Esophagus muscularis mucosa (tissue), 4 donors: ENCODE results near the gene PIWIL4.

Experiments used
- EP300 ChIP-seq: sonication (generic); formaldehyde crosslinking; IDR thresholded peaks from one replicate; pipeline ENCODE4 v1.6.1; 2017; ENCODE audit warnings: antibody characterized with exemption
- POLR2A ChIP-seq: fragments of 450-650 bp; IDR thresholded peaks from one replicate; pipeline ENCODE4 v1.6.1; 2017; ENCODE audit warnings: antibody characterized with exemption, moderate library complexity, mild to moderate bottlenecking, low read depth
- POLR2AphosphoS5 ChIP-seq, 2 donors: sonication (generic); formaldehyde crosslinking; IDR thresholded peaks; one replicate each; pipeline ENCODE4 v1.6.1; 2017; ENCODE audit warnings: antibody characterized with exemption in 2 of 2
- TF ChIP-seq, protein P1 (sequence below), 3 experiments: fragments of 200-600 bp in 2 of 3; fragments of 450-650 bp in 1 of 3; sonication (generic) in 2 of 3; IDR thresholded peaks; one replicate each; pipeline ENCODE4 v1.5.1; 2017 to 2019; ENCODE audit warnings: antibody characterized with exemption in 3 of 3, mild to moderate bottlenecking in 2 of 3, moderate library complexity in 1 of 3

GRCh38 chr11:94629741-94630140 lies 62.6 kb downstream of the PIWIL4 start:
- TF ChIP-seq EP300 (no peak), POLR2A (no peak), POLR2AphosphoS5 (IDR thresholded peaks at IDR 0.05) (no peak)
- TF ChIP-seq, protein P1, sequence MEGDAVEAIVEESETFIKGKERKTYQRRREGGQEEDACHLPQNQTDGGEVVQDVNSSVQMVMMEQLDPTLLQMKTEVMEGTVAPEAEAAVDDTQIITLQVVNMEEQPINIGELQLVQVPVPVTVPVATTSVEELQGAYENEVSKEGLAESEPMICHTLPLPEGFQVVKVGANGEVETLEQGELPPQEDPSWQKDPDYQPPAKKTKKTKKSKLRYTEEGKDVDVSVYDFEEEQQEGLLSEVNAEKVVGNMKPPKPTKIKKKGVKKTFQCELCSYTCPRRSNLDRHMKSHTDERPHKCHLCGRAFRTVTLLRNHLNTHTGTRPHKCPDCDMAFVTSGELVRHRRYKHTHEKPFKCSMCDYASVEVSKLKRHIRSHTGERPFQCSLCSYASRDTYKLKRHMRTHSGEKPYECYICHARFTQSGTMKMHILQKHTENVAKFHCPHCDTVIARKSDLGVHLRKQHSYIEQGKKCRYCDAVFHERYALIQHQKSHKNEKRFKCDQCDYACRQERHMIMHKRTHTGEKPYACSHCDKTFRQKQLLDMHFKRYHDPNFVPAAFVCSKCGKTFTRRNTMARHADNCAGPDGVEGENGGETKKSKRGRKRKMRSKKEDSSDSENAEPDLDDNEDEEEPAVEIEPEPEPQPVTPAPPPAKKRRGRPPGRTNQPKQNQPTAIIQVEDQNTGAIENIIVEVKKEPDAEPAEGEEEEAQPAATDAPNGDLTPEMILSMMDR (IDR thresholded peaks at IDR 0.05): no peak
